H9 (cell line): ENCODE data around the gene NOP56. TPM values are rescaled to one million over a fixed set of nuclear protein-coding genes. Genes with fewer than 3 reads are reported as not detected.

ENCODE experiments used
- DNase-seq: peaks from one replicate; pipeline ENCODE4 v3.0.0-alpha.2; 2017
- H2AFZ ChIP-seq: one replicate; pipeline ENCODE4 v1.6.1; 2013; ENCODE audit warnings: mild to moderate bottlenecking, low read length, control low read depth, moderate library complexity
- H2AK5ac ChIP-seq: 2 replicates; pipeline ENCODE4 v1.6.1; 2013; ENCODE audit warnings: low read length, control low read depth, mixed read lengths; ENCODE audit not compliant: insufficient read length
- H2BK120ac ChIP-seq: one replicate; pipeline ENCODE4 v1.6.1; 2013; ENCODE audit warnings: low read depth, mild to moderate bottlenecking, low read length, control low read depth, inconsistent platforms; ENCODE audit not compliant: poor library complexity, severe bottlenecking
- H2BK12ac ChIP-seq: 2 replicates; pipeline ENCODE4 v1.6.1; 2013; ENCODE audit warnings: low read length, control low read depth, mixed read lengths, low read depth; ENCODE audit not compliant: insufficient read length
- H2BK15ac ChIP-seq: 2 replicates; pipeline ENCODE4 v1.6.1; 2013; ENCODE audit warnings: low read depth, low read length, control low read depth
- H2BK20ac ChIP-seq: one replicate; pipeline ENCODE4 v1.6.1; 2013; ENCODE audit warnings: low read depth, mild to moderate bottlenecking, low read length, control low read depth, inconsistent platforms; ENCODE audit not compliant: poor library complexity, severe bottlenecking
- H2BK5ac ChIP-seq: 2 replicates; pipeline ENCODE4 v1.6.1; 2013; ENCODE audit warnings: low read length, control low read depth, mixed read lengths; ENCODE audit not compliant: insufficient read length
- H3K14ac ChIP-seq: 2 replicates; pipeline ENCODE4 v1.6.1; 2013; ENCODE audit warnings: low read length, control low read depth; ENCODE audit not compliant: insufficient read depth
- H3K18ac ChIP-seq: 2 replicates; pipeline ENCODE4 v1.6.1; 2013; ENCODE audit warnings: low read depth, mild to moderate bottlenecking, mixed read lengths, low read length, control low read depth; ENCODE audit not compliant: insufficient read length
- H3K23ac ChIP-seq: 2 replicates; pipeline ENCODE4 v1.6.1; 2013; ENCODE audit warnings: low read length, control low read depth, mixed read lengths, low read depth; ENCODE audit not compliant: insufficient read length
- H3K23me2 ChIP-seq: 2 replicates; pipeline ENCODE4 v1.6.1; 2013; ENCODE audit warnings: low read depth, mild to moderate bottlenecking, mixed read lengths, low read length, control low read depth; ENCODE audit not compliant: insufficient read length, poor library complexity, severe bottlenecking
- H3K27ac ChIP-seq: 2 replicates; pipeline ENCODE4 v1.5.1; 2013; ENCODE audit warnings: low read length, control low read depth, mixed read lengths, low read depth; ENCODE audit not compliant: insufficient read length
- H3K27me3 ChIP-seq: 2 replicates; pipeline ENCODE4 v1.6.1; 2013; ENCODE audit warnings: low read length, control low read depth, inconsistent platforms; ENCODE audit not compliant: insufficient read depth
- H3K4ac ChIP-seq: 2 replicates; pipeline ENCODE4 v1.6.1; 2013; ENCODE audit warnings: low read depth, mild to moderate bottlenecking, control low read depth, inconsistent platforms, low read length, moderate library complexity
- H3K4me1 ChIP-seq: 2 replicates; pipeline ENCODE4 v1.6.1; 2013; ENCODE audit warnings: low read length, control low read depth, inconsistent platforms; ENCODE audit not compliant: insufficient read depth
- H3K4me2 ChIP-seq: 2 replicates; pipeline ENCODE4 v1.6.1; 2013; ENCODE audit warnings: low read length, control low read depth, mixed read lengths; ENCODE audit not compliant: insufficient read length, insufficient read depth
- H3K56ac ChIP-seq: 2 replicates; pipeline ENCODE4 v1.6.1; 2013; ENCODE audit warnings: low read depth, mild to moderate bottlenecking, mixed read lengths, low read length, control low read depth; ENCODE audit not compliant: insufficient read length
- H3K79me1 ChIP-seq: 2 replicates; pipeline ENCODE4 v1.6.1; 2013; ENCODE audit warnings: low read depth, mild to moderate bottlenecking, moderate library complexity, low read length, control low read depth, inconsistent platforms; ENCODE audit not compliant: insufficient read depth, poor library complexity, severe bottlenecking
- H3K79me2 ChIP-seq: 2 replicates; pipeline ENCODE4 v1.6.1; 2013; ENCODE audit warnings: low read length, control low read depth, inconsistent platforms; ENCODE audit not compliant: insufficient read depth
- H3K9ac ChIP-seq: 2 replicates; pipeline ENCODE4 v1.6.1; 2013; ENCODE audit warnings: low read length, control low read depth, mixed read lengths; ENCODE audit not compliant: insufficient read length; ENCODE audit errors: extremely low read depth
- H3K9me3 ChIP-seq: one replicate; pipeline ENCODE4 v1.6.1; 2013; ENCODE audit warnings: low read depth, low read length, inconsistent platforms; ENCODE audit not compliant: control insufficient read depth
- H3T11ph ChIP-seq: one replicate; pipeline ENCODE4 v1.6.1; 2013; ENCODE audit warnings: mild to moderate bottlenecking, low read length, control low read depth, inconsistent platforms
- H4K20me1 ChIP-seq: one replicate; pipeline ENCODE4 v1.6.1; 2013; ENCODE audit not compliant: control insufficient read depth, insufficient read length, insufficient read depth
- H4K5ac ChIP-seq: 2 replicates; pipeline ENCODE4 v1.6.1; 2013; ENCODE audit warnings: low read depth, mild to moderate bottlenecking, mixed read lengths, low read length, control low read depth; ENCODE audit not compliant: insufficient read length
- H4K8ac ChIP-seq: replicated peaks from 2 replicates; pipeline ENCODE4 v1.6.1; 2013; ENCODE audit warnings: low read length, control low read depth, mixed read lengths, low read depth; ENCODE audit not compliant: insufficient read length
- H4K91ac ChIP-seq: 2 replicates; pipeline ENCODE4 v1.6.1; 2013; ENCODE audit warnings: low read depth, mild to moderate bottlenecking, moderate library complexity, mixed read lengths, low read length, control low read depth; ENCODE audit not compliant: insufficient read length
- H3K27ac Mint-ChIP-seq, 3 experiments: 2 replicates in 2 of 3; 3 replicates in 1 of 3; pipeline ENCODE4 v1.8.0; 2020 to 2021; ENCODE audit warnings: mixed read lengths in 3 of 3, mild to moderate bottlenecking in 1 of 3, moderate library complexity in 1 of 3
- H3K27me3 Mint-ChIP-seq: 2 replicates; pipeline ENCODE4 v1.8.0; 2021; ENCODE audit warnings: low read depth, mild to moderate bottlenecking, moderate library complexity, mixed read lengths
- H3K36me3 Mint-ChIP-seq, 3 experiments: 2 replicates in 2 of 3; 3 replicates in 1 of 3; pipeline ENCODE4 v1.8.0; 2020 to 2021; ENCODE audit warnings: low read depth in 3 of 3, mixed read lengths in 3 of 3; ENCODE audit not compliant: insufficient read depth in 1 of 3
- H3K4me1 Mint-ChIP-seq, 2 experiments: 2 replicates each; pipeline ENCODE4 v1.8.0; 2020; ENCODE audit warnings: mixed read lengths in 2 of 2
- H3K4me3 Mint-ChIP-seq, 2 experiments: 2 replicates in 1 of 2; 3 replicates in 1 of 2; pipeline ENCODE4 v1.8.0; 2020 to 2021; ENCODE audit warnings: mild to moderate bottlenecking in 2 of 2, mixed read lengths in 2 of 2, moderate library complexity in 1 of 2
- H3K9me3 Mint-ChIP-seq, 2 experiments: 2 replicates in 1 of 2; 3 replicates in 1 of 2; pipeline ENCODE4 v1.8.0; 2020; ENCODE audit warnings: mild to moderate bottlenecking in 2 of 2, mixed read lengths in 2 of 2, moderate library complexity in 1 of 2
- WGBS: extraction: QIAGEN DNeasy Blood & Tissue Kit; methylation state at CpG from one replicate; pipeline ENCODE4 v1.1.7; 2013; ENCODE audit warnings: missing lambda C conversion rate, low lambda C conversion rate, mixed read lengths; ENCODE audit not compliant: insufficient read length; ENCODE audit errors: extremely low coverage; 5-methylcytosine and 5-hydroxymethylcytosine counted together
- total RNA-seq: library from RNA; stranded (reverse); gene quantifications from 2 replicates; pipeline ENCODE4 v1.2.1, GENCODE V29; 2021
- TF ChIP-seq, protein P1 (sequence below): fragments of 200-600 bp; sonication (generic); conservative IDR thresholded peaks from 3 replicates; pipeline ENCODE4 v1.8.0; 2021; ENCODE audit warnings: antibody characterized with exemption, mild to moderate bottlenecking

Gene NOP56
- total RNA-seq, 1 experiment from 2014 or later, result 774 TPM

DNA sequence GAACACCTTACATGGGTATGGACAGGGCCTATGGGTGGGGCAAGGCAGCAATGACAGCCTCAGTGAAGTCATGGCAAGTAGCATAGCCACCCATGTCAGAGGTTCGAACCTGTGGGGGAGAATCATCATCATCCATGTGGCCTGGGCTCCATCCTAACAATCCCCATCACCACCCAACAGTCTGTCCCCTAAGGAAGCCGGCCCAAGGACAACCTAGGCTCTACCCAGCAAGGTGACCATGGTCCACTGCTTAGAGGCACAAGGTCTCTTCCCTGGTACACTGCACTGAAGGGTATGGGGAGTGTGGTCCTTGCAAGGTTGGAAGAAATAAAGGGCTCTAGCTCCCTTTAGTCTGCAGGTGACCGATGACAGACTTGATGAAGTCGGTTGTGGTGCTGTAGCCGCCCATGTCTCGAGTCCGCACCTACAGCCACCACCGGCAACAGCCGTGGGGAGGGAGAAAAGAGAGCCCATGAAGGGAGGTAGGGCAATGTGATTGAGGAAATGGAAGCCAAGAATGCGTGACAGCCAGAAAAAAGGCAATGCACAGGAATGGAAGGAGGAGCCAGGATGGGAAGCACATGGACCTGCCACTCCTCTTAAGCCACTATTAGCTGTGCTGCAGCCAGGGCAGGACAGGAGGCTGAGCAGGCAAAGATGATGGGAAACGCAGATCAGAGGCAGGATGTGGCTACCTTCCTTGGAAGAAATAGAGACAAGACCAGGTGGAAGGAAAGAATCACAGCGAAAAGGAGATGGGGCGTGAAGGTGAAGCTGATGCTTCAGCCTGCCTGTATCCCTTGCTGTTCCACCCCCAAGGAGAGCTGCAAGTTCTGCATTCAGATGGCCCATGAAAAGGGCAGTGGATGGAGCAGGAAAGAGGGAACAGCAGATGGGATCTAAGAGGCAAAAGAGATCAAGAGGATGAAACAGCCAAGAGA, 6.3 kb downstream of the NOP56 start:
- H3K18ac ChIP-seq, result no peak overlapping the region
- H3K14ac ChIP-seq, result no peak overlapping the region
- H3K79me2 ChIP-seq, result peaks cover 12% of the 10 kb centered on the region; the same call in 1 of the 2 replicates
- no peak overlapping the region for H3K27ac ChIP-seq
- no peak overlapping the region for H2BK15ac ChIP-seq
- no peak overlapping the region for H2AFZ ChIP-seq
- H3K23me2 ChIP-seq, result peaks cover 9% of the 10 kb centered on the region
- TF ChIP-seq, protein P1, sequence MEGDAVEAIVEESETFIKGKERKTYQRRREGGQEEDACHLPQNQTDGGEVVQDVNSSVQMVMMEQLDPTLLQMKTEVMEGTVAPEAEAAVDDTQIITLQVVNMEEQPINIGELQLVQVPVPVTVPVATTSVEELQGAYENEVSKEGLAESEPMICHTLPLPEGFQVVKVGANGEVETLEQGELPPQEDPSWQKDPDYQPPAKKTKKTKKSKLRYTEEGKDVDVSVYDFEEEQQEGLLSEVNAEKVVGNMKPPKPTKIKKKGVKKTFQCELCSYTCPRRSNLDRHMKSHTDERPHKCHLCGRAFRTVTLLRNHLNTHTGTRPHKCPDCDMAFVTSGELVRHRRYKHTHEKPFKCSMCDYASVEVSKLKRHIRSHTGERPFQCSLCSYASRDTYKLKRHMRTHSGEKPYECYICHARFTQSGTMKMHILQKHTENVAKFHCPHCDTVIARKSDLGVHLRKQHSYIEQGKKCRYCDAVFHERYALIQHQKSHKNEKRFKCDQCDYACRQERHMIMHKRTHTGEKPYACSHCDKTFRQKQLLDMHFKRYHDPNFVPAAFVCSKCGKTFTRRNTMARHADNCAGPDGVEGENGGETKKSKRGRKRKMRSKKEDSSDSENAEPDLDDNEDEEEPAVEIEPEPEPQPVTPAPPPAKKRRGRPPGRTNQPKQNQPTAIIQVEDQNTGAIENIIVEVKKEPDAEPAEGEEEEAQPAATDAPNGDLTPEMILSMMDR, result no peak
- H4K20me1 ChIP-seq, result no peaks in the 10 kb centered on the region
- no peak overlapping the region for H3K23ac ChIP-seq
- H2BK20ac ChIP-seq, result no peak overlapping the region
- H2AK5ac ChIP-seq, result no peak overlapping the region
- H3K4me1 ChIP-seq, result peaks cover 3% of the 10 kb centered on the region; the same call in 1 of the 2 replicates
- H3K27me3 Mint-ChIP-seq, result peaks cover 3% of the 10 kb centered on the region
- no peak overlapping the region; a peak in 1 of 5 replicates for H3K4me3 Mint-ChIP-seq
- H4K5ac ChIP-seq, result no peak overlapping the region
- no peak overlapping the region for H2BK5ac ChIP-seq
- no peak overlapping the region for H2BK120ac ChIP-seq
- H3K56ac ChIP-seq, result no peak overlapping the region
- H3K27ac Mint-ChIP-seq, result peak overlapping the region in 2 of 3 experiments; percentile 27 to 65; a peak in 4 of 7 replicates
- H3T11ph ChIP-seq, result no peak overlapping the region
- peaks cover 15 to 21% of the 10 kb centered on the region in 2 experiments for H3K4me1 Mint-ChIP-seq
- no peak overlapping the region for H3K4ac ChIP-seq
- no peaks in the 10 kb centered on the region for H3K9me3 ChIP-seq
- H3K27me3 ChIP-seq, result no peaks in the 10 kb centered on the region
- H4K8ac ChIP-seq, result no peak overlapping the region
- H4K91ac ChIP-seq, result no peak overlapping the region
- WGBS, result no CpG with 5 or more reads among the region's 13 CpGs
- no peak overlapping the region for H3K9ac ChIP-seq
- peak; percentile 45 for DNase-seq
- peaks cover 11% of the 10 kb centered on the region for H3K79me1 ChIP-seq
- no peak overlapping the region for H3K4me2 ChIP-seq
- no peak overlapping the region for H2BK12ac ChIP-seq
- no peaks in the 10 kb centered on the region for H3K9me3 Mint-ChIP-seq
- H3K36me3 Mint-ChIP-seq, result peaks cover 69 to 92% (median 86%) of the 10 kb centered on the region in 3 experiments
